ENCODE measurements around the gene CLEC3B. TPM values are rescaled to one million over a fixed set of nuclear protein-coding genes. Genes with fewer than 3 reads are reported as not detected.

Gene CLEC3B
- total RNA-seq, 2 donors from 2014 or later, result 138 to 180 TPM

DNA sequence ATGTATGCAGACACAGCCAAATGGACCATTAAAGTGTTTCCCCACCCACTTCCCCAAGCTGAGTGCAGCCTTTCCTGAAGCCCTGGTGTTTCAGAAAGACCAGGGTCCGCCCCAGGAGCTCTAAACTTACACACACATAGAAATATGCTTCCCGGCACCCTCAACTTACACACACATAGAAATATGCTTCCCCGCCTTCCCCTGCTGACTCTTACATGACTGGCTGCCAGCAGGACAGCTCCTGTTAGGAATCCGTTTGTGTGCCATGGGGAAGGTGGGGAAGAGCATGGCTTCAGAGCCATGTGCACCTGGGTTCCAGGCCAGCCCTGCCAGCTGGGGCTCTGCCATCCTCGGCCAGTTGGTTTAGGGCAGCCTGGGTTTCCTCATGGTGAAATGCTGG, 3.6 kb downstream of the CLEC3B start:
- Histone ChIP-seq H3K27me3 (no peaks in the 10 kb centered on the region), H3K4me3 (no peak overlapping the region), H3K4me1 (peaks cover 0 to 69% of the 10 kb centered on the region in 2 donors), H3K9me3 (no peaks in the 10 kb centered on the region), H3K36me3 (peaks cover 13% of the 10 kb centered on the region), H3K27ac (peak overlapping the region in 1 of 2 donors; percentile 66)
- TF ChIP-seq, protein P1, sequence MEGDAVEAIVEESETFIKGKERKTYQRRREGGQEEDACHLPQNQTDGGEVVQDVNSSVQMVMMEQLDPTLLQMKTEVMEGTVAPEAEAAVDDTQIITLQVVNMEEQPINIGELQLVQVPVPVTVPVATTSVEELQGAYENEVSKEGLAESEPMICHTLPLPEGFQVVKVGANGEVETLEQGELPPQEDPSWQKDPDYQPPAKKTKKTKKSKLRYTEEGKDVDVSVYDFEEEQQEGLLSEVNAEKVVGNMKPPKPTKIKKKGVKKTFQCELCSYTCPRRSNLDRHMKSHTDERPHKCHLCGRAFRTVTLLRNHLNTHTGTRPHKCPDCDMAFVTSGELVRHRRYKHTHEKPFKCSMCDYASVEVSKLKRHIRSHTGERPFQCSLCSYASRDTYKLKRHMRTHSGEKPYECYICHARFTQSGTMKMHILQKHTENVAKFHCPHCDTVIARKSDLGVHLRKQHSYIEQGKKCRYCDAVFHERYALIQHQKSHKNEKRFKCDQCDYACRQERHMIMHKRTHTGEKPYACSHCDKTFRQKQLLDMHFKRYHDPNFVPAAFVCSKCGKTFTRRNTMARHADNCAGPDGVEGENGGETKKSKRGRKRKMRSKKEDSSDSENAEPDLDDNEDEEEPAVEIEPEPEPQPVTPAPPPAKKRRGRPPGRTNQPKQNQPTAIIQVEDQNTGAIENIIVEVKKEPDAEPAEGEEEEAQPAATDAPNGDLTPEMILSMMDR (IDR thresholded peaks at IDR 0.05), result no peak
- no peak for DNase-seq (ENCODE audit: low spot score)

DNA sequence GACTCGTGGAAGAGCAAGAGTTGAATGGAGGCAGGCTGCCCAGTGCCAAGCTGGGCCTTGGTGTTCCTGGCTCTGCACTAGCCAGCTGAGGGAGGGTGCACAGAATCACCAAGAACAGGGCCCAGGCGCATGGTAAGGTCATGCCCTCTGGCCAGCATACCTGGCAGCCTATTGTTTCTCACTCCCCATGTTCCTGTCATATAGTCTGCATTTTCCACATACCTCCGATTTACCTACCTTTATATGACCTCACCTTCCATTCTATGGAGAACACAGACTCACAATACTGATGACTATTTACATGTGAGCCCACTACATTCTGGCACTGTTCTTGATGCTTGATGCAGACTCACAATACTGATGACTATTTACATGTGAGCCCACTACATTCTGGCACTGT, 5.4 kb downstream of the CLEC3B start:
- TF ChIP-seq, protein P1 (IDR thresholded peaks at IDR 0.05), result no peak
- peaks cover 0 to 69% of the 10 kb centered on the region in 2 donors for H3K4me1 ChIP-seq

GRCh38 chr3:45032113-45032512, 6.0 kb downstream of the CLEC3B start:
- H3K27ac ChIP-seq, result no peak overlapping the region
- H3K27me3 ChIP-seq, result no peaks in the 10 kb centered on the region
- H3K36me3 ChIP-seq, result peaks cover 13% of the 10 kb centered on the region
- TF ChIP-seq, protein P1 (IDR thresholded peaks at IDR 0.05), result no peak
- no peak overlapping the region for H3K4me3 ChIP-seq
- H3K9me3 ChIP-seq, result no peaks in the 10 kb centered on the region
- H3K4me1 ChIP-seq, result peaks cover 0 to 73% of the 10 kb centered on the region in 2 donors
- no peak for DNase-seq (ENCODE audit: low spot score)

More for the DNA sequence above, 5.4 kb downstream of the CLEC3B start:
- Histone ChIP-seq H3K4me3 (no peak overlapping the region), H3K36me3 (peaks cover 13% of the 10 kb centered on the region), H3K9me3 (no peaks in the 10 kb centered on the region), H3K27me3 (no peaks in the 10 kb centered on the region), H3K27ac (no peak overlapping the region)
- no peak for DNase-seq (ENCODE audit: low spot score)

GRCh38 chr3:45033791-45034190, 7.7 kb downstream of the CLEC3B start:
- H3K27me3 ChIP-seq, result no peaks in the 10 kb centered on the region
- TF ChIP-seq, protein P1 (IDR thresholded peaks at IDR 0.05), result no peak
- no peak overlapping the region for H3K4me3 ChIP-seq
- H3K27ac ChIP-seq, result peak overlapping the region in 1 of 2 donors; percentile 41
- peaks cover 13% of the 10 kb centered on the region for H3K36me3 ChIP-seq
- no peaks in the 10 kb centered on the region for H3K9me3 ChIP-seq
- no peak for DNase-seq (ENCODE audit: low spot score)
- H3K4me1 ChIP-seq, result peaks cover 0 to 60% of the 10 kb centered on the region in 2 donors

DNA sequence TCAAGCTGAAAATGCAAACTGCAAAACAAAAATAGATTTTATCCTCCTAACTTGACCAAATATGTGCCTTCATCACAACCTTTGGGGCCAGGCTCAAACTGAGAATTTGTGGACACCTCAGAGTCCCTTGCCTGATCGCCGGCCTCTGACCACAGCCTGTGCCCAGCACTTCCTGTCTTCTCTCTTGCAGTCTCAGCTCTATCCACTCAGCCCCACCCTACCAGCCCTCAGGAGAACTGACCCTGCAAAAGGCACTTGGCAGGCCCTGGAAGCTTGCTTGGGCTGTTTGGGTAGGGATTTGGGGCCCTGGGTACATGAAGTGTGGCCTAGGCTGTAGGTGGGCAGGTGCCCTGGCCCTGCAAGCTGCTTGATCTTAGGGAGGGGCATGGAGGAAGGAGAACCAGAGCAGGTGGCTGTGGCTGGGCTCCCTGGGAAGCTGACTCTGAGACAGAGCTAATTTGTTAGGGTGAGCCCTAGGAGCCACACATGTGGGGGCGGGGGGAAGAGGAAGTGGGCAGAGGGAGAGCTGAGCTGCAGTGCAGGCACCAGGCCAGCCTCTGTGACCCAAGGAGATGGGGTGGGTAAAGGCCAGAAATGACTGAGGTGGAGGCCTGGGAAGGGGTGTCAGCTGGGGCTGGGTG, 8.6 kb downstream of the CLEC3B start:
- Histone ChIP-seq H3K9me3 (no peaks in the 10 kb centered on the region), H3K27ac (peak overlapping the region; percentile 39 to 41), H3K4me3 (no peak overlapping the region), H3K36me3 (peaks cover 13% of the 10 kb centered on the region), H3K4me1 (peaks cover 0 to 54% of the 10 kb centered on the region in 2 donors), H3K27me3 (no peaks in the 10 kb centered on the region)
- TF ChIP-seq, protein P1 (IDR thresholded peaks at IDR 0.05), result no peak
- peak; percentile 81 for DNase-seq (ENCODE audit: low spot score)

Measured in right atrium auricular region (tissue), 2 donors.